Hematopoietic multipotent progenitor cell treated with erythropoietin and hydrocortisone succinate and interleukin-3 and kit ligand, for 6 days (in vitro differentiated cells): ENCODE measurements around the gene CC2D1A.

Experiments used
- DNase-seq: peaks from one replicate; pipeline ENCODE4 v3.0.0-alpha.2; 2015

The CC2D1A gene

GRCh38 chr19:13905634-13906520 lies at the start of gene CC2D1A, which contains the start of gene BRME1:
Gene CC2D1A (plus strand): TSS chr19:13906201. CDS start chr19:13906442, 241 bp downstream.
Gene BRME1 (minus strand): TSS chr19:13906117. CDS start chr19:13904892, 1,225 bp downstream.
- DNase-seq: peak; percentile 96

GRCh38 chr19:13856497-13856896 lies 49.5 kb upstream of the CC2D1A start:
- DNase-seq: peak; percentile 78

- peak; percentile 64 for DNase-seq
Observed at GRCh38 chr19:13859361-13859880, 46.6 kb upstream of the CC2D1A start.

GRCh38 chr19:13860679-13861391 lies 45.2 kb upstream of the CC2D1A start:
- no peak for DNase-seq

GRCh38 chr19:13861392-13861713 lies 44.6 kb upstream of the CC2D1A start:
- no peak for DNase-seq

- peak; percentile 89 for DNase-seq
Observed at GRCh38 chr19:13861714-13862531, 44.1 kb upstream of the CC2D1A start.

GRCh38 chr19:13864046-13864666 lies 41.8 kb upstream of the CC2D1A start:
- DNase-seq: no peak

GRCh38 chr19:13864667-13865570 lies 41.1 kb upstream of the CC2D1A start:
- no peak for DNase-seq

GRCh38 chr19:13865571-13866462 lies 40.2 kb upstream of the CC2D1A start:
- no peak for DNase-seq

GRCh38 chr19:13866463-13867046 lies 39.4 kb upstream of the CC2D1A start:
- no peak for DNase-seq

- no peak for DNase-seq
Observed at GRCh38 chr19:13868663-13869062, 37.3 kb upstream of the CC2D1A start.

- DNase-seq: no peak
Observed at GRCh38 chr19:13869281-13869680, 36.7 kb upstream of the CC2D1A start.

GRCh38 chr19:13870873-13871272 lies 35.1 kb upstream of the CC2D1A start:
- no peak for DNase-seq

- DNase-seq: no peak
Observed at GRCh38 chr19:13872339-13872694, 33.7 kb upstream of the CC2D1A start.

GRCh38 chr19:13872695-13873389 lies 33.2 kb upstream of the CC2D1A start:
- DNase-seq: peak; percentile 78

- DNase-seq: no peak
Observed at GRCh38 chr19:13873834-13874515, 32.0 kb upstream of the CC2D1A start.

GRCh38 chr19:13875824-13876223 lies 30.2 kb upstream of the CC2D1A start:
- no peak for DNase-seq

- DNase-seq: no peak
Observed at GRCh38 chr19:13876834-13877233, 29.2 kb upstream of the CC2D1A start, which contains the start of gene NANOS3. Gene NANOS3 (plus strand): TSS chr19:13877134. CDS start chr19:13877249, 115 bp downstream.

- DNase-seq: no peak
Observed at GRCh38 chr19:13877303-13877702, 28.7 kb upstream of the CC2D1A start.
